ENCODE data around the gene PDE9A.

DNA sequence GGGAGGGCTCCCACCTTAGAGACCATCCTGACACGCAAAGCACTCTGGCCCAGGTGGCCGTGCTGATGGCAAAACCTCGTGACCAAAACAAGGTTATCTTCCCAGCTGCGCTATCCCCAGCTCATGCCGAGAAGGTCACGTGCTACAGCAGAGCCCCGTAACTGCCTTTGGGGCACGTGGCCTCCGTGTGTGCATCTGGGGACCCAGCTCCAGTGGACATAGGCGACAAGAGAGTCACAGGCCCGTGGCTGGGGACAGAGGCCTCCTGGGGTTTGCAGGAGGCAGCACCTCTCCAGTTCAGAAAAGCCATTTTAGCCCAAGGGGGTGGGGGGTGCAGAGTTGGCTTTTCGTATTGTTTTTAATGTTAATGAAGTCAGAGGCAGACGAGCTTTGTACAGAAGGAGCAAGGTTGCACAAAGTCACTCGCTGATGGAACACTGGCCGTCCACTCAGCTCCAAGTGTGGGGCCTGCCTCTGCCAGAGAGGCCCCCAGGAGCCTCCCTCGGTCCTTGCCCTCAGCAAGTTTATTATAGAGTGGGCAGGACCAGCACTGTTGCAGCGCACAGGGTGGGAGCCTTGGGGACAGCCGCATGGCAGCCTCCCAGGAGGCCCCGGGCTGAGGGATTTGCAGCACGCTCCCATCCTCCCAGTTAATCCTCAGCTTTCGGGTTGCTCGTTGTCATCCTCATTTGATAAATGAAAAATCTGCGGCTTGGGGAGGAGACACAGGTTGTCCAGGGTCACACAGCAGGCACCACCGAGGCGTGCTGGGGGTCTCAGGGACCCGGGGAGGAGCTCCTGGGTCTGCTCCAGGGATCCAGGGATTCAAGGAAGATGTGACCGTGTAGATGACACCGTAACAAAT, 8.0 kb upstream of the PDE9A start:
- TF ChIP-seq POLR2A (IDR thresholded peaks at IDR 0.05; ENCODE audit: low read depth, low read length) (no peak), POLR2AphosphoS5 (IDR thresholded peaks at IDR 0.05; ENCODE audit: low read depth, low read length) (no peak)

Data from GM12892 (cell line).